ENCODE results near the gene NFIC. TPM values are rescaled to one million over a fixed set of nuclear protein-coding genes. Genes with fewer than 3 reads are reported as not detected.

Gene NFIC
- total RNA-seq, 1 experiment from 2014 or later = 8.0 TPM

GRCh38 chr19:3389446-3389778 is 23.0 kb downstream of the NFIC start:
- no peak overlapping the region for H3K9ac ChIP-seq (ENCODE audit: extremely low read depth, insufficient read length, low read length)
- Mint-ChIP-seq H3K4me3 (no peak overlapping the region), H3K36me3 (ENCODE audit: insufficient read depth in 1 of 3, low read depth in 3 of 3) (no peaks in the 10 kb centered on the region)

More at GRCh38 chr19:3389446-3389778, 23.0 kb downstream of the NFIC start:
- H2BK120ac ChIP-seq (ENCODE audit: low read depth, low read length, poor library complexity, severe bottlenecking) = no peak overlapping the region
- no peak overlapping the region for H4K8ac ChIP-seq (replicated peaks; ENCODE audit: insufficient read length, low read depth, low read length)
- H2AFZ ChIP-seq (ENCODE audit: low read length) = no peak overlapping the region
- no peak overlapping the region for H3K4ac ChIP-seq (ENCODE audit: low read depth, low read length)
- no peaks in the 10 kb centered on the region for H4K20me1 ChIP-seq (ENCODE audit: control insufficient read depth, insufficient read depth, insufficient read length)
- no peak overlapping the region for H2BK15ac ChIP-seq (ENCODE audit: low read depth, low read length)
- no peak overlapping the region for H3K14ac ChIP-seq (ENCODE audit: insufficient read depth, low read length)
- no peak overlapping the region for H2AK5ac ChIP-seq (ENCODE audit: insufficient read length, low read length)
- no peaks in the 10 kb centered on the region for H3K27me3 ChIP-seq (ENCODE audit: insufficient read depth, low read length)
- TF ChIP-seq CTCF (conservative IDR thresholded peaks at IDR 0.05) = no peak
- no peak overlapping the region for H3K27ac ChIP-seq (ENCODE audit: insufficient read length, low read depth, low read length)
- Mint-ChIP-seq H3K27me3 (ENCODE audit: low read depth) (peaks cover 43% of the 10 kb centered on the region), H3K4me1 (peaks cover 6 to 19% of the 10 kb centered on the region in 2 experiments; a peak in 3 of 4 replicates), H3K27ac (no peak overlapping the region), H3K9me3 (no peaks in the 10 kb centered on the region; a peak in 1 of 5 replicates)
- WGBS (ENCODE audit: extremely low coverage, insufficient read length, low lambda C conversion rate) = no CpG with 5 or more reads among the region's 9 CpGs
- no peak overlapping the region for H3K56ac ChIP-seq (ENCODE audit: insufficient read length, low read depth, low read length)
- no peak overlapping the region for H2BK20ac ChIP-seq (ENCODE audit: low read depth, low read length, poor library complexity, severe bottlenecking)
- H3K18ac ChIP-seq (ENCODE audit: insufficient read length, low read depth, low read length) = no peak overlapping the region
- H2BK12ac ChIP-seq (ENCODE audit: insufficient read length, low read depth, low read length) = no peak overlapping the region
- H2BK5ac ChIP-seq (ENCODE audit: insufficient read length, low read length) = no peak overlapping the region
- no peak overlapping the region for H3T11ph ChIP-seq (ENCODE audit: low read length)
- no peaks in the 10 kb centered on the region for H3K23me2 ChIP-seq (ENCODE audit: insufficient read length, low read depth, low read length, poor library complexity, severe bottlenecking)
- DNase-seq = no peak
- no peak overlapping the region for H4K5ac ChIP-seq (ENCODE audit: insufficient read length, low read depth, low read length)
- no peaks in the 10 kb centered on the region; the same call in 1 of the 2 replicates for H3K4me1 ChIP-seq (ENCODE audit: insufficient read depth, low read length)
- no peaks in the 10 kb centered on the region for H3K9me3 ChIP-seq (ENCODE audit: control insufficient read depth, low read depth, low read length)
- H3K79me1 ChIP-seq (ENCODE audit: insufficient read depth, low read depth, low read length, poor library complexity, severe bottlenecking) = no peaks in the 10 kb centered on the region
- no peak overlapping the region for H4K91ac ChIP-seq (ENCODE audit: insufficient read length, low read depth, low read length)
- no peak overlapping the region for H3K23ac ChIP-seq (ENCODE audit: insufficient read length, low read depth, low read length)
- H3K79me2 ChIP-seq (ENCODE audit: insufficient read depth, low read length) = no peaks in the 10 kb centered on the region
- H3K4me2 ChIP-seq (ENCODE audit: insufficient read depth, insufficient read length, low read length) = no peak overlapping the region
